Glutamatergic neuron (in vitro differentiated cells): ENCODE results near the gene EPB41L4B. TPM values are rescaled to one million over a fixed set of nuclear protein-coding genes. Genes with fewer than 3 reads are reported as not detected.

Source experiments
- DNase-seq: peaks from one replicate; pipeline ENCODE4 v3.0.0; 2022
- H3K27ac Mint-ChIP-seq: one replicate; pipeline ENCODE4 v1.8.0; 2020; ENCODE audit warnings: mild to moderate bottlenecking, mixed read lengths, inconsistent platforms; ENCODE audit not compliant: unreplicated experiment
- H3K27me3 Mint-ChIP-seq: one replicate; pipeline ENCODE4 v1.8.0; 2020; ENCODE audit warnings: mild to moderate bottlenecking, moderate library complexity, mixed read lengths, inconsistent platforms; ENCODE audit not compliant: unreplicated experiment
- H3K36me3 Mint-ChIP-seq: one replicate; pipeline ENCODE4 v1.8.0; 2020; ENCODE audit warnings: mild to moderate bottlenecking, mixed read lengths, inconsistent platforms; ENCODE audit not compliant: unreplicated experiment
- H3K4me1 Mint-ChIP-seq: one replicate; pipeline ENCODE4 v1.8.0; 2020; ENCODE audit warnings: mild to moderate bottlenecking, low read depth, mixed read lengths, inconsistent platforms; ENCODE audit not compliant: unreplicated experiment
- H3K4me3 Mint-ChIP-seq: one replicate; pipeline ENCODE4 v1.8.0; 2020; ENCODE audit warnings: mild to moderate bottlenecking, mixed read lengths, inconsistent platforms; ENCODE audit not compliant: unreplicated experiment
- H3K9me3 Mint-ChIP-seq: one replicate; pipeline ENCODE4 v1.8.0; 2020; ENCODE audit warnings: mild to moderate bottlenecking, moderate library complexity, mixed read lengths, inconsistent platforms; ENCODE audit not compliant: unreplicated experiment
- CTCF ChIP-seq: fragments of 200-600 bp; sonication (generic); IDR thresholded peaks from one replicate; pipeline ENCODE4 v1.5.0; 2021; ENCODE audit not compliant: partially characterized antibody, unreplicated experiment
- total RNA-seq: library from RNA; stranded (reverse); fragmentation: NEBNext Ultra II Directional; extraction: Animal tissue kit (Norgen Biotek cat#: 25700); gene quantifications from one replicate; pipeline ENCODE4 v1.2.1, GENCODE V29; 2021; ENCODE audit not compliant: unreplicated experiment

The EPB41L4B gene
- total RNA-seq, 1 donor from 2014 or later = 10.0 TPM

GRCh38 chr9:109278216-109278615 is 42.6 kb downstream of the EPB41L4B start:
- H3K9me3 Mint-ChIP-seq = peaks cover 1% of the 10 kb centered on the region
- no peak for DNase-seq
- peaks cover 5% of the 10 kb centered on the region for H3K4me1 Mint-ChIP-seq
- peaks cover 2% of the 10 kb centered on the region for H3K27me3 Mint-ChIP-seq
- no peak overlapping the region for H3K27ac Mint-ChIP-seq
- H3K4me3 Mint-ChIP-seq = no peak overlapping the region
- H3K36me3 Mint-ChIP-seq = peaks cover 10% of the 10 kb centered on the region
- no peak for TF ChIP-seq CTCF

GRCh38 chr9:109277451-109277850 is 43.4 kb downstream of the EPB41L4B start:
- TF ChIP-seq CTCF = no peak
- Mint-ChIP-seq H3K9me3 (peaks cover 1% of the 10 kb centered on the region), H3K36me3 (peaks cover 8% of the 10 kb centered on the region), H3K27me3 (peaks cover 2% of the 10 kb centered on the region), H3K4me1 (peaks cover 5% of the 10 kb centered on the region), H3K4me3 (no peak overlapping the region), H3K27ac (no peak overlapping the region)
- DNase-seq = no peak

GRCh38 chr9:109276469-109277440 is 44.1 kb downstream of the EPB41L4B start:
- H3K4me3 Mint-ChIP-seq = no peak overlapping the region
- H3K27ac Mint-ChIP-seq = no peak overlapping the region

GRCh38 chr9:109274884-109275730 is 45.8 kb downstream of the EPB41L4B start:
- TF ChIP-seq CTCF = no peak
- Mint-ChIP-seq H3K4me1 (peaks cover 5% of the 10 kb centered on the region), H3K4me3 (no peak overlapping the region), H3K27me3 (peaks cover 2% of the 10 kb centered on the region), H3K36me3 (no peaks in the 10 kb centered on the region), H3K27ac (no peak overlapping the region), H3K9me3 (no peaks in the 10 kb centered on the region)
- no peak for DNase-seq

More at GRCh38 chr9:109276469-109277440, 44.1 kb downstream of the EPB41L4B start:
- Mint-ChIP-seq H3K27me3 (peaks cover 2% of the 10 kb centered on the region), H3K4me1 (peaks cover 5% of the 10 kb centered on the region), H3K9me3 (no peaks in the 10 kb centered on the region), H3K36me3 (peaks cover under 1% of the 10 kb centered on the region)
- no peak for DNase-seq
- no peak for TF ChIP-seq CTCF
